ENCODE measurements around the gene SMARCA5. TPM values are rescaled to one million over a fixed set of nuclear protein-coding genes. Genes with fewer than 3 reads are reported as not detected.

The SMARCA5 gene
- total RNA-seq, 2 experiments from 2014 or later = 62.4 to 63.5 TPM

DNA sequence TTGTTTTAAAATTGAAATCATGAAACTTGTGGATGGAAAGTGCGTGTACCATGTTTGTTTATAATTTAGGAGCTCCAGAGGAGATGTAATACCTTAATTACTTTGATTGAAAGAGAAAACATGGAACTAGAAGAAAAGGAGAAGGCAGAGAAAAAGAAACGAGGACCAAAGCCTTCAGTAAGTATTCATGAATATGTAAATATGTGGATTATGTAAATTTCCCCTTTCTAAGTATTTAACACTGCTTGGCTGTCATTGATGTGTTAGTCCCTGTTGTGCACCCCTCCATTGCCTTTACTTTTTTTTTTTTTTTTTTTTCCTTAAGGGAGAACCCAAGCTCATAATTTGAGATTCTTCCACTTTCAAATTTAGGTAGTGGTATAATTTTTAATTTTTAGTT is 36.4 kb downstream of the SMARCA5 start:
- Mint-ChIP-seq H3K4me1 (ENCODE audit: low read depth) (peaks cover 10% of the 10 kb centered on the region), H3K27me3 (ENCODE audit: low read depth) (no peaks in the 10 kb centered on the region), H3K4me3 (no peak overlapping the region), H3K27ac (no peak overlapping the region), H3K36me3 (ENCODE audit: low read depth) (peaks cover 37% of the 10 kb centered on the region), H3K9me3 (no peaks in the 10 kb centered on the region)
- DNase-seq = no peak
- CTCF ChIA-PET = no interaction called here
- intact Hi-C loops (cut with micrococcal nuclease) = loop anchor here (2.0 kb wide), 1 partner anchor 15 kb away; no protein-coding TSS in a partner anchor

DNA sequence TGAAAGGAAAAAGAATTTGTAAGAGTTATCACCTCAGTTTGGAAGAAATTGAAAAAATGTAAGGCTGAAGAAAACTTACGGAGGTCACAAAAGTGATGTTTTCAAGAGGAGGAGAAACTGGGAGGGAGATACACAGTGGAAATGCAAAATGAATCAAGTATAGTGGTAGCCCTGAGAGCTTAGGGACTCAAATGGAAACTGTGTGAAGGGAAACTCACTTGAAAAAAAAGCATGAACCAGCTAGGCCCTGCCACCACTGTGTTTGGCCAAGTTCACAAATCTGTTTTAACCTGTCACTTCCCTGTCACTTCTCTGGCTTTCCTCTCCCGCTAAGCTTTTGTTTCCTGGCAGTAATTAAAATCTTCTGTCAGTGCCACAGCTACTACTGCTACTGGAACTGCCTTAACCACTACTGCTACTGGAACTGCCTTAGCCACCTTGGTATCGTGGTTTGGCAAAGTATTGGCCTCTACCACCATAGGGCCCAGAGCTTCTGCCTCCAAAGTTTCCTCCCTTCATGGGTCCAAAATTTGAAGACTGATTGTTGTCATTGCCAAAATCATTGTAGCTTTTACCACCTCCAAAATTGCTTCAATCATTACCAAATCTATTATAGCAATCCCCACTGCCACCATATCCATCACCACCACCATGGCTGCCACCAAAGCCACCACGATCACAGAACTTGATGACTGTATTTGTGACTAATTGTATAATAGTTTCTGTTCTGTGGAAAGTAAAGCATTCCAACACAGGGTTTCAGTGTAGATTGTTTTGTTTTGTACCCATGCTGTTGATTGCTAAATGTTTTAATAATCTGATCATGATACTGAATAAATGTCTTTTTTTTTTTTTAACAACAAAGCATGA is 41.5 kb downstream of the SMARCA5 start:
- peak; percentile 14 for DNase-seq
- H3K4me1 Mint-ChIP-seq (ENCODE audit: low read depth) = peaks cover 18% of the 10 kb centered on the region
- peak overlapping the region; percentile 46 for H3K27ac Mint-ChIP-seq
- H3K27me3 Mint-ChIP-seq (ENCODE audit: low read depth) = no peaks in the 10 kb centered on the region
- intact Hi-C loops (cut with micrococcal nuclease) = loop anchor here (5.0 kb wide), 1 partner anchor 147 kb away; the partner anchor contains the start of gene FREM3
- CTCF ChIA-PET = no interaction called here
- peaks cover 16% of the 10 kb centered on the region for H3K36me3 Mint-ChIP-seq (ENCODE audit: low read depth)
- no peak overlapping the region for H3K4me3 Mint-ChIP-seq
- no peaks in the 10 kb centered on the region for H3K9me3 Mint-ChIP-seq

DNA sequence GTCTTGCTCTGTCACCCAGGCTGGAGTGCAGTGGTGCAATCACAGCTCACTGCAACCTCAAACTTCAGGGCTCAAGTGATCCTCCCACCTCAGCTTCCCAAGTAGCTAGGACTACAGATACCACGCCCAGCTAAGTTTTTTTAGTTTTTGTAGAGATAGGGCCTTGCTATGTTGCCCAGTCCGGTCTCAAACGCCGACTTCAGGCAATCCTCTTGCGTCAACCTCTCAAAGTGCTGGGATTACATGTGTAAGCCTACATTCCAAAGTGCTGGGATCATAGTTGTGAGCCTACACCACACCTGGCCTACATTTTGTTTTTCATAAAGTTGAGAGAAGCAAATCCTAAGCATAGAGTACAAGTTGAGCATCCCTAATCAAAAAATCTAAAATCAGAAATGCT is 42.2 kb downstream of the SMARCA5 start:
- intact Hi-C loops (cut with micrococcal nuclease) = loop anchor here (5.0 kb wide), 1 partner anchor 147 kb away; the partner anchor contains the start of gene FREM3
- peaks cover 12% of the 10 kb centered on the region for H3K36me3 Mint-ChIP-seq (ENCODE audit: low read depth)

DNA sequence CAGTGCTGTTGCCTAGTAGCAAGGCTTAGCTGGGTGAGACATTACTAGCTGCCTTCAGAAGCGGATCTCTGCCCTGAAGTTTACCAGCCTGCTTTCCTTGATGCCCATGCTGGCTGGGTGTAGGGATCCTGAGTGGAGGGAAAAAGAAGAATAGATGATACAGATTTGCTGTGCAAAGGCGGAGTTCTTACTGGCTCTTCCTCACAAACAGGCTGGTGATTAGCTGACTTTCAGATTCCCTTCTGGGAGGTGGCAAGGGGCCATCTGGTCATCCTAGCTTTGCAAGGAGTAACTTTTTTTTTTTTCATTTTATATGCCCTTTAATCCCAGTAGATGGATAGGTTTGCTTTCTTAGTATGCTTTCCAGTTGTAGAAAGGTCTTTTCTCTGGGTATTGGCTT is 44.8 kb downstream of the SMARCA5 start:
- CTCF ChIA-PET = interaction anchor here (0.6 to 2.7 kb wide), 11 partner anchors 11 to 645 kb away, joined by 3 to 16 read pairs (median 5); partner anchors contain the start of gene GAB1
- Mint-ChIP-seq H3K4me3 (no peak overlapping the region), H3K27ac (no peak overlapping the region), H3K27me3 (ENCODE audit: low read depth) (no peaks in the 10 kb centered on the region), H3K9me3 (no peaks in the 10 kb centered on the region), H3K4me1 (ENCODE audit: low read depth) (peaks cover 28% of the 10 kb centered on the region), H3K36me3 (ENCODE audit: low read depth) (peaks cover 2% of the 10 kb centered on the region)
- intact Hi-C loops (cut with micrococcal nuclease) = loop anchor here (5.0 kb wide), 1 partner anchor 144 kb away; the partner anchor contains the start of gene FREM3
- DNase-seq = no peak

More for the DNA sequence above, 42.2 kb downstream of the SMARCA5 start:
- Mint-ChIP-seq H3K27ac (no peak overlapping the region), H3K27me3 (ENCODE audit: low read depth) (no peaks in the 10 kb centered on the region), H3K4me3 (no peak overlapping the region), H3K4me1 (ENCODE audit: low read depth) (peaks cover 24% of the 10 kb centered on the region), H3K9me3 (no peaks in the 10 kb centered on the region)
- no peak for DNase-seq
- CTCF ChIA-PET = no interaction called here

DNA sequence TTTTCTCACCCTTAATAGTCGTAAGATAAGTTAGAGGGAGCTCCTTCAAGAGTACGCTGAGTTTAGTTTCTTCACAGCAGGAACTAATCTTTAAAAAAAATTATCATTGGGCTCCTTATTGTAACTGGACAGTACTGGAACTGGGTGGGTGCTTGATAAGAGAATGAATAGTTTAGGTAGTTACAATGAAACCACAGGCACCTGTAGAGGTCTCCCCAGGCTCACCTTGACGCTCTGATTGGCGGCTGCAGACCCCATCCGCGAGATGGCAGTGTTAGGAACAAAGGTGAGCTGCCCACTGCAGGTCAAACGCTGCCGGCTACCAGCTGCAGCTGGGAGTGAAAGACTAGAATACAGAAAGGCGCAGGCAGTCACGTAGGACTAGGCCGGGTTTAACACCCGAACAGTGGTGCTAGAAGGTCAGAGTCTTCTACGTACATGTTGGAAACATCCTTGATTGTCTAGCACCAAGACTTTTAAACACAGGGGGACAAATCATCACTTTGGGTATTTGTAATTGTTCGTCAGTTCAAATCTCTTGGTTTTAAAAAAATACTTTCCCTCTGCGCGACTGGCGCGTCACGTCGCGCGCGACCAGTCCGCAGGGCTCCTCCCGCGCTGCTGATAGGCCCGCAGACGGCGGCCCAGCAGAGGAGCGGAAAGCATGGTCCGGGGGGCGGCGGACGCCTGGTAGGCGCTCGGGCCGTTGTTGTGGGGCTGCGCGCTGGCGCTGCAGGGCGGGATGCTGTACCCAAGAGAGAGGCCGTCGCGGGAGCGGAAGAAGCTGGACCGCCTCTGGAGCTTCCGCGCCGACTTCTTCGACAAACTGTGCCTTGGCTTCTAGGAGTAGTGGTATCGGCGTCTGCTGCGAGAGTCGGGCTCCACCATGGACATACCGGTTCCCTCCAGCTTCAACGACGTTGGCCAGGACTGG is 45.6 kb downstream of the SMARCA5 start:
- no peaks in the 10 kb centered on the region for H3K9me3 Mint-ChIP-seq
- DNase-seq = peak; percentile 82
- no peaks in the 10 kb centered on the region for H3K27me3 Mint-ChIP-seq (ENCODE audit: low read depth)
- peak overlapping the region; percentile 93 for H3K4me3 Mint-ChIP-seq
- intact Hi-C loops (cut with micrococcal nuclease) = loop anchor here (1.0 to 5.0 kb wide), 6 partner anchors 46 to 584 kb away; partner anchors contain the start of genes FREM3 and SMARCA5
- CTCF ChIA-PET = interaction anchor here (0.6 to 2.7 kb wide), 16 partner anchors 10 to 646 kb away, joined by 3 to 16 read pairs (median 3); partner anchors contain the start of gene GAB1
- H3K27ac Mint-ChIP-seq = peak overlapping the region; percentile 87
- peaks cover 28% of the 10 kb centered on the region for H3K4me1 Mint-ChIP-seq (ENCODE audit: low read depth)
- H3K36me3 Mint-ChIP-seq (ENCODE audit: low read depth) = peaks cover 2% of the 10 kb centered on the region

DNA sequence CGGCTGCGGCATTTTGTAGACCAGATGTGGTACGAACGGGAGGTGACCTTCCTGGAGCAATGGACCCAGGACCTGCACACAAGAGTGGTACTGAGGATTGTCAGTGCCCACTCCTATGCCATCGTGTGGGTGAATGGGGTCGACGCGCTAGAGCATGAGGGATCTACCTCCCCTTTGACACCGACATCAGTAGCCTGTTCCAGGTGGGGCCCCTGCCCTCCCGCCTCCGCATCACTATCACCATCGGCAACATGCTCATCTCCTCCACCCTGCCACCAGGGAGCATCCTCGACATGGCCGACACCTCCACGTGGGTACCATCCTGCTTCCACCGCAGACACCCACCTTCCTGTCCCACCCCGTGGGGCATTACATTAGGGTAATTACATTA is 46.2 kb downstream of the SMARCA5 start:
- DNase-seq = peak; percentile 13
- Mint-ChIP-seq H3K27ac (no peak overlapping the region), H3K4me3 (peak overlapping the region; percentile 93), H3K9me3 (no peaks in the 10 kb centered on the region), H3K27me3 (ENCODE audit: low read depth) (no peaks in the 10 kb centered on the region), H3K36me3 (ENCODE audit: low read depth) (no peaks in the 10 kb centered on the region), H3K4me1 (ENCODE audit: low read depth) (peaks cover 32% of the 10 kb centered on the region)
- CTCF ChIA-PET = interaction anchor here (0.8 to 2.7 kb wide), 3 partner anchors 13 to 30 kb away, joined by 3 to 16 read pairs (median 5); no protein-coding TSS in a partner anchor
- intact Hi-C loops (cut with micrococcal nuclease) = loop anchor here (1.0 to 5.0 kb wide), 6 partner anchors 46 to 584 kb away; partner anchors contain the start of genes FREM3 and SMARCA5

DNA sequence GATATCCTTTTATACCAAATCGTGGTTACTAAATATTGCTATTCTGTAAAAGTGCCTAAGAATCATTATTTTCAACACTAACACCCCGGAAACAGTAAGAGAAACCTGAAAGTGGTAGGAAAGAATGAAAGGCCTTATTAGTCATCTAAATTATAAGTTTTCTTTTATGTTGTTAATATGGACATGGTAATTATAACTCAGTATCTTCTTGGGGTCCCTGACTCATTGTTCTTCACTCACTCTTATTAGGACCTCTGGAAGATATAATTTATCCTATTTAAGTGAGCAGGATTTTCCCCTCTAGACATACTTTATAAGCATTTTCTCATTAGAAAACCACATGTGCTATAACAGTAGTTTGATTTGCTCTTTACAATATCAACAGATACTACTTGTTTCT is 51.0 kb downstream of the SMARCA5 start:
- no peak for DNase-seq
- Mint-ChIP-seq H3K4me3 (no peak overlapping the region), H3K36me3 (ENCODE audit: low read depth) (peaks cover 16% of the 10 kb centered on the region), H3K9me3 (peaks cover 2% of the 10 kb centered on the region), H3K27ac (no peak overlapping the region), H3K27me3 (ENCODE audit: low read depth) (no peaks in the 10 kb centered on the region), H3K4me1 (ENCODE audit: low read depth) (peaks cover 28% of the 10 kb centered on the region)
- intact Hi-C loops (cut with micrococcal nuclease) = no loop called here
- CTCF ChIA-PET = no interaction called here

DNA sequence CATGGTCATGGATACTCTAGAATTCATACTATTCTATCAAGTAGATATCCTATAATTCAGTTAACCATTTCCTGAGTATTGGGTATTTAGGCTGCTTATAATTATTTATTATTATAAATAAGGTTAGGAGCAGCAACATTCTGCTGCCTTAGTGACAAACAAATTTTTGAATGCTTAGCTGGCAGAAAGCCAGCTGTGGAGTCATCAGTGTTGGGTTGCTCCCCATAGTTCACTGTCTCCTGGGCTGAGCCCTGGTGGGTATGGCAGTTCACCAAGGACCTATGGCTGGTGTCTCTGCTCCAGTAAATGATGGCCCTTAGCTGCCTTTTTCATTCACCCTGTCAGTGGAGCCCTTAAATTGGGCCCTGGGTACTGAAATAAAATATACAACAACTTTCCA is 61.8 kb downstream of the SMARCA5 start:
- H3K36me3 Mint-ChIP-seq (ENCODE audit: low read depth) = peaks cover 7% of the 10 kb centered on the region
- intact Hi-C loops (cut with micrococcal nuclease) = no loop called here
- CTCF ChIA-PET = no interaction called here
- H3K4me1 Mint-ChIP-seq (ENCODE audit: low read depth) = no peaks in the 10 kb centered on the region
- no peak for DNase-seq
- H3K4me3 Mint-ChIP-seq = no peak overlapping the region
- H3K27ac Mint-ChIP-seq = no peak overlapping the region
- no peaks in the 10 kb centered on the region for H3K27me3 Mint-ChIP-seq (ENCODE audit: low read depth)
- H3K9me3 Mint-ChIP-seq = no peaks in the 10 kb centered on the region

DNA sequence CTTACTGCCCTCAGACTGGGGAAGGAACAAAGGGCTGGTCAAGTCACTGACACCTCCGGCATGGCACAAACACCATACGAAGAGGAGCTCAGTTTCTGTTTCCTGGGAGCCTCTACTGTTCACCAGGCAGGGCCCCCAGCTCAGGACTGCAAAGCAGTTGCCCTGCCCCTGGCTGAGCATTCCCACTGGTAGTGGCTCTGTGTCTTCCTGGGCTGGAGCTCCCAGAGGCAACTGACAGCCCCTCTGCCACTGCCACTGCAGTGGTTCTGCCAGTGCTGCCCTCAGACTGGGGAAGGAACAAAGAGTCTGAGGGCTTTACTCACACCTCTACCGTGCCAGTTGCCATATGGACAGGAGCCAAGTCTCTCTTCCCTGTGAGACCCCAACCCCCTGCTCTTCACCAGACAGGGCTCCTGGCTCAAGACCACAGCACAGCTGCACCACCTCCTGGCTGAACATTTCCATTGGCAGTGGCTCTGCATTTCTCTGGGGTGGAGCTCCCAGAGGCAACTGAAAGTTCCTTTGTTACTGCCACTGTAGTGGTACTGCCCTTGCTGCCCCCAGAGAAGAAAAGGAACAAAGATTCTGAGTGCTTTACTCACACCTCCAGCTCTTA is 67.9 kb downstream of the SMARCA5 start:
- peaks cover 15% of the 10 kb centered on the region for H3K9me3 Mint-ChIP-seq
- CTCF ChIA-PET = interaction anchor here (1.0 kb wide), 1 partner anchor 23 kb away, joined by 5 read pairs; no protein-coding TSS in a partner anchor

DNA sequence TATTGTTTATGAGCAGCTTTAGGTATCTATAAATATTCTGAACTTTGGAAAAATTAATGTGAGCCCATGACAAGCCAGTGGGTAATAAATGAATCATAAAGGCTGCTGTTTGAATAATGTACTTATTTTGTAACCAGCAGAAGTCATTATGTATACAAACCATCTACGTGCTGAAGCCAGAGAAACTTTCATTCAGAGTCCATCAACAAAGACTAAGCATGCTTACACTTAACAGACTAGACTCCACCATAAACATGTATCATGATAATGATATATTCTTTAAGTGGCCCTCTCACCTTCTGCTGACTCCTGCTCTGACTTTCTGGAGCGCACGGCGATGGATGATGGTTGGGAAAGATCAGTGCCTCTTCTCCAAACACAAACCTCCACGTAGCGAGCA is 72.0 kb downstream of the SMARCA5 start:
- no peak overlapping the region for H3K4me3 Mint-ChIP-seq
- no peaks in the 10 kb centered on the region for H3K4me1 Mint-ChIP-seq (ENCODE audit: low read depth)
- H3K36me3 Mint-ChIP-seq (ENCODE audit: low read depth) = peaks cover 4% of the 10 kb centered on the region
- H3K27ac Mint-ChIP-seq = no peak overlapping the region
- no peak for DNase-seq
- no peaks in the 10 kb centered on the region for H3K27me3 Mint-ChIP-seq (ENCODE audit: low read depth)
- CTCF ChIA-PET = no interaction called here
- peaks cover 18% of the 10 kb centered on the region for H3K9me3 Mint-ChIP-seq
- intact Hi-C loops (cut with micrococcal nuclease) = no loop called here

More for the DNA sequence above, 67.9 kb downstream of the SMARCA5 start:
- no peaks in the 10 kb centered on the region for H3K4me1 Mint-ChIP-seq (ENCODE audit: low read depth)
- H3K27ac Mint-ChIP-seq = no peak overlapping the region
- no peak for DNase-seq
- intact Hi-C loops (cut with micrococcal nuclease) = no loop called here
- H3K4me3 Mint-ChIP-seq = no peak overlapping the region
- peaks cover 7% of the 10 kb centered on the region for H3K36me3 Mint-ChIP-seq (ENCODE audit: low read depth)
- no peaks in the 10 kb centered on the region for H3K27me3 Mint-ChIP-seq (ENCODE audit: low read depth)

DNA sequence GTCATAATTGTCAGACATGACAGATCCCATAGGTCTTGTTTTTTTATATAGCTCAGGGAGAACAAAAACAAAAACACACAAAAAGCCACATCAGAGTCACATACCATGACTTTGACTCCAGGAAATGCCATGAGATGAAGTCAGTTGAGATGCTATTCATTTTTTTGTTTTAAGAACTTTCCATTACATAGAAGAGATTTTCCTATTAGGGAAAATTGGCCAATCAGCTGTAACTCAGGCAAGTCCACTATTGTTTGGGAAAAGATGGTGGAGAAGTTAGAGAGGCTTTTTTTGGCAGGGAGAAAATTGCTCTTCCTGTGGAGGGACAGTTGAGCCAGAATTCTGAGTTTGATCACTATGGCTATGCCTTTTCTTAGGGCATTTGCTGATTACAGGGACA is 72.6 kb downstream of the SMARCA5 start:
- no peak overlapping the region for H3K27ac Mint-ChIP-seq
- H3K27me3 Mint-ChIP-seq (ENCODE audit: low read depth) = no peaks in the 10 kb centered on the region
- peaks cover 4% of the 10 kb centered on the region for H3K36me3 Mint-ChIP-seq (ENCODE audit: low read depth)
- DNase-seq = no peak
- no peak overlapping the region for H3K4me3 Mint-ChIP-seq
- CTCF ChIA-PET = no interaction called here
- peaks cover 18% of the 10 kb centered on the region for H3K9me3 Mint-ChIP-seq
- H3K4me1 Mint-ChIP-seq (ENCODE audit: low read depth) = no peaks in the 10 kb centered on the region
- intact Hi-C loops (cut with micrococcal nuclease) = no loop called here

Data from activated naive CD4-positive, alpha-beta T cell treated with anti-CD3 and anti-CD28 coated beads for 36 hours (primary cell).